Left lung (tissue), 10 donors: Measurements from ENCODE around the gene ATP10B. TPM values are rescaled to one million over a fixed set of nuclear protein-coding genes. Genes with fewer than 3 reads are reported as not detected.

ENCODE experiments used
- ATAC-seq: fragments of 200-7000 bp; cut with Tn5 transposase; one replicate; pipeline ENCODE4 v1.9.1; 2020; ENCODE audit warnings: moderate library complexity
- DNase-seq, 4 donors: peaks; one replicate each; pipeline ENCODE4 v3.0.0-alpha.2; 2013 to 2020
- H3K27ac ChIP-seq, 2 donors: fragments of 200-600 bp; sonication (generic) in 1 of 2; one replicate each; pipeline versions ENCODE4 v1.5.0 to v1.8.0; 2020 to 2021
- H3K27me3 ChIP-seq, 2 donors: fragments of 200-600 bp; sonication (generic) in 1 of 2; one replicate each; pipeline versions ENCODE4 v1.5.0 to v1.8.0; 2020 to 2021
- H3K36me3 ChIP-seq, 2 donors: fragments of 200-600 bp; sonication (generic) in 1 of 2; one replicate each; pipeline versions ENCODE4 v1.5.0 to v1.8.0; 2020 to 2021
- H3K4me1 ChIP-seq, 2 donors: fragments of 200-600 bp; one replicate each; pipeline ENCODE4 v1.8.0; 2021
- H3K4me3 ChIP-seq, 2 donors: fragments of 200-600 bp; sonication (generic) in 1 of 2; one replicate each; pipeline versions ENCODE4 v1.5.0 to v1.8.0; 2020 to 2021; ENCODE audit warnings: mild to moderate bottlenecking in 1 of 2
- H3K9me3 ChIP-seq, 2 donors: fragments of 200-600 bp; sonication (generic) in 1 of 2; one replicate each; pipeline versions ENCODE4 v1.5.0 to v1.8.0; 2020 to 2021
- intact Hi-C, 2 donors: fragments of 100-400 bp; cut with DNase I; formaldehyde crosslinking; loops; one replicate each; pipeline versions ENCODE4 v1.11.2 to v1.14.2; 2022
- polyA plus RNA-seq, 6 donors: library from polyadenylated mRNA; unstranded; fragments of 120-200 nt; gene quantifications; one replicate each; pipeline ENCODE4 v1.2.1, GENCODE V29; 2013; ENCODE audit not compliant: insufficient read length in 6 of 6
- total RNA-seq, 2 donors: library from RNA; stranded (reverse); fragmentation: NEBNext Ultra II Directional; extraction: Animal tissue kit (Norgen Biotek cat#: 25700); gene quantifications; one replicate each; pipeline ENCODE4 v1.2.1, GENCODE V29; 2021
- TF ChIP-seq, protein P1 (sequence below), 2 donors: fragments of 200-600 bp; sonication (generic) in 1 of 2; IDR thresholded peaks; one replicate each; pipeline versions ENCODE4 v1.5.0 to v1.8.0; 2021; ENCODE audit warnings: antibody characterized with exemption in 2 of 2
- donor health status: DM: no; HTN: yes; CAD: no.
- donor health status: DM: no; HTN: no; CAD: no.

The ATP10B gene
- total and polyA plus RNA-seq, 8 donors, result 0.09 to 0.55 (median 0.37) TPM

DNA sequence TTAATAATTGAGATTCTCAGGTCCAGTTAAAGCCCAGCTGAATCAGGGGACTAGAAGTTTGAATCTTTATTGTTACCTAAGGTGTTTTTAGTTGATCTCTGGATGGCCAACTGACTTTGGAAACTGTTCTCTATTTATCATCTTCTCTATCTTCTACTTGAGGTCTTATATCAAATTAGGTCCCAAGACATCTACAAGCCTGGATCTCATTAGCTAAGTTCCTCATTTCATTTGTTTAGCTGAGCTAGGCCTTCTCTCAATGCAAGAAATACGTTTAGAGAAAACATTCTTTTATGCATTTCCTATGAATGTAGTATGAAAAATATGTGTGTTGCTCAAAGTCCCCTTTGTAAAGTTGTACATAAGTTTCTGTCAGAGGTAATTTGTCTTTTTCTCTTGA, 233.7 kb downstream of the ATP10B start:
- TF ChIP-seq, protein P1, sequence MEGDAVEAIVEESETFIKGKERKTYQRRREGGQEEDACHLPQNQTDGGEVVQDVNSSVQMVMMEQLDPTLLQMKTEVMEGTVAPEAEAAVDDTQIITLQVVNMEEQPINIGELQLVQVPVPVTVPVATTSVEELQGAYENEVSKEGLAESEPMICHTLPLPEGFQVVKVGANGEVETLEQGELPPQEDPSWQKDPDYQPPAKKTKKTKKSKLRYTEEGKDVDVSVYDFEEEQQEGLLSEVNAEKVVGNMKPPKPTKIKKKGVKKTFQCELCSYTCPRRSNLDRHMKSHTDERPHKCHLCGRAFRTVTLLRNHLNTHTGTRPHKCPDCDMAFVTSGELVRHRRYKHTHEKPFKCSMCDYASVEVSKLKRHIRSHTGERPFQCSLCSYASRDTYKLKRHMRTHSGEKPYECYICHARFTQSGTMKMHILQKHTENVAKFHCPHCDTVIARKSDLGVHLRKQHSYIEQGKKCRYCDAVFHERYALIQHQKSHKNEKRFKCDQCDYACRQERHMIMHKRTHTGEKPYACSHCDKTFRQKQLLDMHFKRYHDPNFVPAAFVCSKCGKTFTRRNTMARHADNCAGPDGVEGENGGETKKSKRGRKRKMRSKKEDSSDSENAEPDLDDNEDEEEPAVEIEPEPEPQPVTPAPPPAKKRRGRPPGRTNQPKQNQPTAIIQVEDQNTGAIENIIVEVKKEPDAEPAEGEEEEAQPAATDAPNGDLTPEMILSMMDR (IDR thresholded peaks at IDR 0.05), result no peak
- Histone ChIP-seq H3K4me1 (no peaks in the 10 kb centered on the region), H3K27me3 (no peaks in the 10 kb centered on the region), H3K4me3 (no peak overlapping the region), H3K36me3 (no peaks in the 10 kb centered on the region), H3K9me3 (no peaks in the 10 kb centered on the region), H3K27ac (no peak overlapping the region)
- intact Hi-C loops, result no loop called here
- DNase-seq (no peak), ATAC-seq (no peak)

DNA sequence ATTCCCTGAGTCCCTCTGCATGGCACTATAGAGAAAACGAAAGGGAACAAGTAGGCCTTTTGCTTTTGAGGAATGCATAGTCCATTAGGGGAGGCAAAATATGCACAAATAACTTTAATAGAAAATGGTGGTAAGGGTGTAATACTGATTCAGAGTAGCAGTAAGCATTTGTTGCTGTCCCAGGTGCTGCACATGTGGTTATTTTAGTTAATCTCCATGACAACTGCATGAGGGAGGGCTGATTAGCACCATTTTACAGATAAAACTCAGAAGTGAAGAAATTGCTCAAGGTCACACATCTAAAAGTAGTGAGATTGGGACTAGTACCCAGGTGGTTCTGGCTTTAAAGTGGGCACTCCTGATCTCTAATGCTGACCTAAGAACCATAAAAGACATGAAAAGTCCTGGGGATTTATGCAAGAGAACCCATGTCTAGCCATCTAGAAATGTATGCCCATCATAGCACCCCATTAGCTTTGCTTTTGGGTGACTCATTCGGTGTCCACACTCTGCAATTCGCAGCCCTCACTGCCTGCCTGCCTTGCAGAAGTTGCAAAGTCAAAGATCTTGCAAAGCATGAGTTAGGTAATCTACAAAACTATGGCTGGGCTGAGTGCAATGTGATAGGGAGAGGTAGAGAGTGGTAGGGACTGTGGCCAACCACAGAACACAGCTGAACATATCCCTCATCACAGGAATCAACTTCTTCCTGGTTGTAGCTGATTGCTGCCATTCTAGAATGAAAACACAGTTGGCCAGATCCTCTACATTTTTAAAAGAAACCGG, 235.1 kb downstream of the ATP10B start:
- intact Hi-C loops, result no loop called here
- H3K4me3 ChIP-seq, result no peak overlapping the region
- no peak overlapping the region for H3K27ac ChIP-seq
- H3K36me3 ChIP-seq, result no peaks in the 10 kb centered on the region
- H3K4me1 ChIP-seq, result no peaks in the 10 kb centered on the region
- TF ChIP-seq, protein P1 (IDR thresholded peaks at IDR 0.05), result no peak
- ATAC-seq (no peak), DNase-seq (no peak)
- no peaks in the 10 kb centered on the region for H3K9me3 ChIP-seq
- no peaks in the 10 kb centered on the region for H3K27me3 ChIP-seq

DNA sequence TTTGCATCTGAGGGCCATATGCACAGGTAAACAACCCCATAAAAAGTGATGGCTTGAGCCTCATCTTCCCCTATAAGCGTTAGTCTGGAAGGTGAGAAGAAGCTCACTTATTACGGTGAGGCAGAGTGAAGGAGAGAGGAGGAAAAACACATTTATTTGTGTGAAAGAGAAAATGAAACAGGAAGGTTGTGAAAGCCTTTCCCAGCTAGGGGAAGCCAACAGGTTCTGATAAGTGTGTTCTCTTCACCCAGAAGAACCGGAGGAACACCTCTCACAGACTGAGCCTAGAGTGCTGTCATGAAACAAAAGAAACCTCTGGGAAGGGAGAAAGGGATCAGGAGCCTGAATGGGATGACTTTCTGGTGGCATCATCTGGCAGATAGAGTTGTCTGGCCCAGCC, 237.9 kb downstream of the ATP10B start:
- Histone ChIP-seq H3K4me3 (no peak overlapping the region), H3K4me1 (no peaks in the 10 kb centered on the region), H3K9me3 (peaks cover 0 to 7% of the 10 kb centered on the region in 2 donors), H3K27ac (no peak overlapping the region), H3K36me3 (no peaks in the 10 kb centered on the region), H3K27me3 (no peaks in the 10 kb centered on the region)
- intact Hi-C loops, result no loop called here
- DNase-seq, result no peak
- TF ChIP-seq, protein P1 (IDR thresholded peaks at IDR 0.05), result no peak
- no peak for ATAC-seq

DNA sequence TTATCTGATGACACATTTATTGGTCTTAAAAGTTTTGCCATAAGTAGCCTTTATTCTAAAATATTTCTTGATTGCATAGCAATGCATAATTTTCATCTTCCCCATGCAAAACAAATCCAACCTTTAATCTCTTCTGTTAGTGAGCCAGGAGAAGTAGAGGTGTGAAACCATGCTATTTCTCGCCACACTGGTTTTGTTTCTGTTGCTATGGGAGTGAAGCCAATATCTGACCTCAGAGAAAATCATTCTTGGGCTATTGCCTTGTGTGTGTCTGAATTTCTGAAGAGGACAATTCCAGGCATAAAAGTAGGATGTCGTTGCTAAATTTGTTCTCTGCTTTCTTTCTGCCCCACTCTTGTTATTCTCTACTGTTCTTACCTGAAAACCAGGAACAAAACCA, 246.7 kb downstream of the ATP10B start:
- Histone ChIP-seq H3K27me3 (no peaks in the 10 kb centered on the region), H3K4me3 (no peak overlapping the region), H3K36me3 (no peaks in the 10 kb centered on the region), H3K27ac (no peak overlapping the region), H3K9me3 (peaks cover 0 to 6% of the 10 kb centered on the region in 2 donors), H3K4me1 (no peaks in the 10 kb centered on the region)
- intact Hi-C loops, result no loop called here
- ATAC-seq (no peak), DNase-seq (no peak)
- TF ChIP-seq, protein P1 (IDR thresholded peaks at IDR 0.05), result no peak

DNA sequence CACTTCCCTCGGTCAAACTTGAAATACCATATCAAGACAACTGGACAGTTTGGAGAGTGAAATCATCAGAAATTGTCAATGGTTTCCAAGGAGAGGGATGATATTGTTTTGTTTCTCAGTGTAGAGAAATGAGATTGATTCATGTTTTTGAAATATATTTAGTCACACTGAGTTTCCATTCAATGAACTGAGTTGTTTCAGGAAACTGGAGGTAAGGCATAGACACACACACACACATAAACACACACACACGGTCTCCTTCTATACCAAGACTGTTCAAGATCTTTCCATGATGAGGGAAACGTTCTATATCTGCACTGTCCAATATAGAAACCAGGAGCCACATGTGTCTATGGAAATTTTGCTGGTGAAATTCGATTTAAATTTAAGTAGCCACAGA, 247.5 kb downstream of the ATP10B start:
- intact Hi-C loops, result no loop called here
- no peak for ATAC-seq
- peaks cover 0 to 2% of the 10 kb centered on the region in 2 donors for H3K9me3 ChIP-seq

More for the DNA sequence above, 247.5 kb downstream of the ATP10B start:
- no peaks in the 10 kb centered on the region for H3K4me1 ChIP-seq
- H3K36me3 ChIP-seq, result no peaks in the 10 kb centered on the region
- H3K4me3 ChIP-seq, result no peak overlapping the region
- no peak for DNase-seq
- no peak overlapping the region for H3K27ac ChIP-seq
- TF ChIP-seq, protein P1 (IDR thresholded peaks at IDR 0.05), result no peak
- H3K27me3 ChIP-seq, result no peaks in the 10 kb centered on the region
